IMR-90 (cell line): ENCODE measurements around the gene RING1. TPM values are rescaled to one million over a fixed set of nuclear protein-coding genes. Genes with fewer than 3 reads are reported as not detected.

ENCODE experiments used
- ATAC-seq: fragments of 200-7000 bp; cut with Tn5 transposase; 2 replicates; pipeline ENCODE4 v1.9.1; 2020; ENCODE audit warnings: low read depth, mild to moderate bottlenecking, moderate library complexity
- BruUV-seq: library from RNA; stranded (reverse); fragments of 400-500 nt; replicated peaks from 2 replicates; lab custom pipeline; 2021; lab: Mats Ljungman, UMichigan
- CTCF ChIA-PET: fragments of 300-600 bp; formaldehyde crosslinking; extraction: SDS; loops from one replicate; lab custom pipeline; 2021; ENCODE audit warnings: antibody characterized with exemption; lab: Yijun Ruan, JAX
- POLR2A ChIA-PET: fragments of 300-600 bp; sonication (Branson Sonifier 250); formaldehyde crosslinking; loops from one replicate; lab custom pipeline; 2022; ENCODE audit warnings: antibody characterized with exemption; ENCODE audit not compliant: unreplicated experiment; lab: Charles Lee
- DNase-seq: peaks from one replicate; pipeline ENCODE4 v3.0.0; 2013
- H2AFZ ChIP-seq: replicated peaks from 2 replicates; pipeline ENCODE3; 2013; ENCODE audit warnings: low read length, mild to moderate bottlenecking; ENCODE audit not compliant: poor library complexity
- H2AK5ac ChIP-seq: 2 replicates; pipeline ENCODE4 v1.6.1; 2013; ENCODE audit warnings: low read depth, low read length, inconsistent platforms
- H2AK9ac ChIP-seq: replicated peaks from 2 replicates; pipeline ENCODE3; 2013; ENCODE audit warnings: mild to moderate bottlenecking, low read depth, low read length, moderate library complexity; ENCODE audit not compliant: poor library complexity
- H2BK120ac ChIP-seq: 2 replicates; pipeline ENCODE4 v1.6.1; 2013; ENCODE audit warnings: low read depth, low read length, inconsistent platforms
- H2BK15ac ChIP-seq: 3 replicates; pipeline ENCODE4 v1.6.1; 2013; ENCODE audit warnings: low read depth, low read length, inconsistent platforms
- H2BK20ac ChIP-seq: 2 replicates; pipeline ENCODE4 v1.6.1; 2013; ENCODE audit warnings: low read depth, mild to moderate bottlenecking, inconsistent platforms, low read length, moderate library complexity
- H2BK5ac ChIP-seq: 2 replicates; pipeline ENCODE4 v1.6.1; 2013; ENCODE audit warnings: mild to moderate bottlenecking, low read depth, low read length, inconsistent platforms; ENCODE audit not compliant: poor library complexity, severe bottlenecking
- H3K14ac ChIP-seq: replicated peaks from 2 replicates; pipeline ENCODE4 v1.6.1; 2013; ENCODE audit warnings: low read depth, low read length, inconsistent platforms
- H3K18ac ChIP-seq: 2 replicates; pipeline ENCODE4 v1.6.1; 2013; ENCODE audit warnings: low read depth, low read length, control low read depth
- H3K23ac ChIP-seq: 2 replicates; pipeline ENCODE4 v1.6.1; 2013; ENCODE audit warnings: low read depth, low read length, inconsistent platforms
- H3K27ac ChIP-seq: 2 replicates; pipeline ENCODE4 v1.5.1; 2013; ENCODE audit warnings: mild to moderate bottlenecking, control low read depth, low read length; ENCODE audit not compliant: insufficient read depth
- H3K27me3 ChIP-seq: 2 replicates; pipeline ENCODE4 v1.6.1; 2013; ENCODE audit warnings: low read length; ENCODE audit not compliant: control insufficient read depth, insufficient read depth
- H3K36me3 ChIP-seq: 2 replicates; pipeline ENCODE4 v1.6.1; 2013; ENCODE audit warnings: low read length, mixed read lengths; ENCODE audit not compliant: control insufficient read depth, insufficient read depth
- H3K4ac ChIP-seq: 2 replicates; pipeline ENCODE4 v1.6.1; 2013; ENCODE audit warnings: low read depth, low read length, inconsistent platforms
- H3K4me1 ChIP-seq: 2 replicates; pipeline ENCODE4 v1.6.1; 2013; ENCODE audit warnings: low read length, mixed read lengths; ENCODE audit not compliant: control insufficient read depth, insufficient read depth
- H3K4me2 ChIP-seq: 2 replicates; pipeline ENCODE4 v1.6.1; 2013; ENCODE audit warnings: low read depth, mild to moderate bottlenecking, control low read depth, low read length, moderate library complexity
- H3K4me3 ChIP-seq: 2 replicates; pipeline ENCODE4 v1.5.1; 2013; ENCODE audit warnings: low read depth, mild to moderate bottlenecking, control low read depth, low read length, moderate library complexity; ENCODE audit not compliant: insufficient read depth
- H3K56ac ChIP-seq: 2 replicates; pipeline ENCODE4 v1.6.1; 2013; ENCODE audit warnings: low read length, inconsistent platforms; ENCODE audit not compliant: insufficient read depth; ENCODE audit errors: extremely low read depth
- H3K79me1 ChIP-seq, 2 experiments: 2 replicates each; pipeline ENCODE4 v1.6.1; 2013; ENCODE audit warnings: low read length in 2 of 2, inconsistent platforms in 1 of 2, low read depth in 1 of 2
- H3K9ac ChIP-seq: 2 replicates; pipeline ENCODE4 v1.6.1; 2013; ENCODE audit warnings: low read depth, low read length, control low read depth
- H3K9me1 ChIP-seq: 2 replicates; pipeline ENCODE4 v1.6.1; 2013; ENCODE audit warnings: low read length, inconsistent platforms; ENCODE audit not compliant: insufficient read depth
- H3K9me3 ChIP-seq: 2 replicates; pipeline ENCODE4 v1.6.1; 2013; ENCODE audit warnings: low read length; ENCODE audit not compliant: control insufficient read depth, insufficient read depth
- H4K20me1 ChIP-seq: 2 replicates; pipeline ENCODE4 v1.6.1; 2013; ENCODE audit warnings: low read length, inconsistent platforms; ENCODE audit not compliant: insufficient read depth
- H4K5ac ChIP-seq: 2 replicates; pipeline ENCODE4 v1.6.1; 2013; ENCODE audit warnings: mild to moderate bottlenecking, low read depth, low read length, control low read depth
- H4K8ac ChIP-seq, 2 experiments: 2 replicates each; pipeline ENCODE4 v1.6.1; 2013; ENCODE audit warnings: low read depth in 2 of 2, low read length in 2 of 2, control low read depth in 1 of 2, inconsistent platforms in 1 of 2
- H4K91ac ChIP-seq: 2 replicates; pipeline ENCODE4 v1.6.1; 2013; ENCODE audit warnings: low read depth, low read length, inconsistent platforms; ENCODE audit not compliant: insufficient read depth
- BHLHE40 ChIP-seq: fragments of 150-350 bp; IDR thresholded peaks from 2 replicates; pipeline ENCODE4 v1.6.1; 2016; ENCODE audit warnings: mild to moderate bottlenecking, low read depth, low read length
- CEBPB ChIP-seq: IDR thresholded peaks from 2 replicates; pipeline ENCODE4 v1.6.1; 2012; ENCODE audit warnings: low read depth, low read length, improper control_type of control experiment
- CHD1 ChIP-seq: IDR thresholded peaks from 2 replicates; pipeline ENCODE4 v1.6.1; 2012; ENCODE audit warnings: low read depth, low read length, improper control_type of control experiment
- CTCF ChIP-seq: conservative IDR thresholded peaks from 2 replicates; pipeline ENCODE4 v1.5.1; 2012; ENCODE audit warnings: mild to moderate bottlenecking, low read depth, low read length, improper control_type of control experiment
- ELK1 ChIP-seq: fragments of 150-350 bp; IDR thresholded peaks from 2 replicates; pipeline ENCODE4 v1.6.1; 2016; ENCODE audit warnings: low read depth, mild to moderate bottlenecking, low read length, moderate library complexity, borderline replicate concordance
- FOS ChIP-seq: fragments of 150-350 bp; IDR thresholded peaks from 2 replicates; pipeline ENCODE4 v1.6.1; 2016; ENCODE audit warnings: low read depth, low read length
- MAFK ChIP-seq: IDR thresholded peaks from 2 replicates; pipeline ENCODE4 v1.6.1; 2012; ENCODE audit warnings: low read depth, low read length, improper control_type of control experiment
- MAZ ChIP-seq: IDR thresholded peaks from 2 replicates; pipeline ENCODE4 v1.6.1; 2012; ENCODE audit warnings: low read depth, mild to moderate bottlenecking, low read length, improper control_type of control experiment, moderate library complexity, borderline replicate concordance
- MXI1 ChIP-seq: IDR thresholded peaks from 2 replicates; pipeline ENCODE4 v1.6.1; 2012; ENCODE audit warnings: low read depth, mild to moderate bottlenecking, low read length, moderate library complexity, borderline replicate concordance
- NFE2L2 ChIP-seq: fragments of 150-350 bp; IDR thresholded peaks from 2 replicates; pipeline ENCODE4 v1.6.1; 2016; ENCODE audit warnings: low read depth, mild to moderate bottlenecking, low read length
- POLR2A ChIP-seq: IDR thresholded peaks from 2 replicates; pipeline ENCODE4 v1.6.1; 2012; ENCODE audit warnings: mild to moderate bottlenecking, low read depth, low read length
- RAD21 ChIP-seq: IDR thresholded peaks from 2 replicates; pipeline ENCODE4 v1.6.1; 2012; ENCODE audit warnings: low read length, improper control_type of control experiment
- RCOR1 ChIP-seq: IDR thresholded peaks from 2 replicates; pipeline ENCODE4 v1.6.1; 2012; ENCODE audit warnings: mild to moderate bottlenecking, low read length, improper control_type of control experiment; ENCODE audit not compliant: insufficient replicate concordance
- RFX5 ChIP-seq: IDR thresholded peaks from 2 replicates; pipeline ENCODE4 v1.8.0; 2012; ENCODE audit warnings: low read depth, mild to moderate bottlenecking, low read length, moderate library complexity
- SMC3 ChIP-seq: fragments of 150-350 bp; IDR thresholded peaks from 2 replicates; pipeline ENCODE4 v1.6.1; 2016; ENCODE audit warnings: low read depth, mild to moderate bottlenecking, antibody characterized with exemption, low read length, moderate library complexity
- USF2 ChIP-seq: fragments of 150-350 bp; IDR thresholded peaks from 2 replicates; pipeline ENCODE4 v1.6.1; 2017; ENCODE audit warnings: mild to moderate bottlenecking, antibody characterized with exemption, low read length, low read depth
- WGBS, 2 experiments: methylation state at CpG; one replicate each; pipeline versions ENCODE4 v1.1.5 to v1.1.7; 2013; ENCODE audit warnings: missing lambda C conversion rate in 2 of 2; ENCODE audit not compliant: insufficient read length in 1 of 2; ENCODE audit errors: extremely low coverage in 2 of 2; 5-methylcytosine and 5-hydroxymethylcytosine counted together
- dilution Hi-C: fragments of 300-500 bp; cut with HindIII; formaldehyde crosslinking; loops from one replicate; pipeline ENCODE4 v1.14.3; 2018; ENCODE audit warnings: low sequenced_read_pairs; ENCODE audit not compliant: unreplicated experiment
- in situ Hi-C: fragments of 300-500 bp; cut with MboI; formaldehyde crosslinking; loops from 3 replicates; pipeline ENCODE4 v1.14.3; 2019; ENCODE audit warnings: low sequenced_read_pairs, inconsistent platforms, mixed read lengths
- intact Hi-C: fragments of 100-400 bp; cut with micrococcal nuclease; formaldehyde crosslinking; loops from 2 replicates; pipeline ENCODE4 v1.10.0; 2022
- polyA plus RNA-seq, 3 experiments: library from polyadenylated mRNA; depleted of rRNA; stranded (reverse); fragments of >200 nt; gene quantifications; 2 replicates each; pipeline ENCODE4 v1.2.3, GENCODE V29; 2012; ENCODE audit warnings: low replicate concordance in 1 of 3
- total RNA-seq: library from RNA; depleted of rRNA; stranded (reverse); fragments of >200 nt; gene quantifications from 2 replicates; pipeline ENCODE4 v1.2.3, GENCODE V29; 2012

Gene RING1
- total and polyA plus RNA-seq, 2 of the 4 experiments (the other 2 are of a cell fraction), result 14.9 to 40.8 TPM

- Histone ChIP-seq H3K9ac (no peak overlapping the region), H3K4me3 (no peak overlapping the region), H3K4me2 (no peak overlapping the region), H3K14ac (no peak overlapping the region), H2AK5ac (no peak overlapping the region), H3K9me1 (no peaks in the 10 kb centered on the region), H4K8ac (no peak overlapping the region), H2BK5ac (no peak overlapping the region), H3K23ac (no peak overlapping the region), H3K27ac (no peak overlapping the region), H3K27me3 (peaks cover 56% of the 10 kb centered on the region), H3K4me1 (peaks cover 2% of the 10 kb centered on the region; the same call in 1 of the 2 replicates), H4K91ac (no peak overlapping the region), H3K9me3 (no peaks in the 10 kb centered on the region), H2BK20ac (no peak overlapping the region), H3K36me3 (peaks cover 3% of the 10 kb centered on the region; the same call in 1 of the 2 replicates), H2BK120ac (no peak overlapping the region), H3K56ac (no peak overlapping the region), H2BK15ac (no peak overlapping the region), H2AK9ac (no peak overlapping the region), H3K79me1 (no peaks in the 10 kb centered on the region), H2AFZ (peak overlapping the region; percentile 58), H4K5ac (no peak overlapping the region), H3K18ac (no peak overlapping the region), H3K4ac (no peak overlapping the region), H4K20me1 (no peaks in the 10 kb centered on the region)
- ChIA-PET POLR2A (interaction anchor here (1.2 kb wide), 1 partner anchor 10 kb away, joined by 3 read pairs; no protein-coding TSS in a partner anchor), CTCF (no interaction called here)
- no peak for DNase-seq
- dilution Hi-C loops, result no loop called here
- in situ Hi-C loops, result no loop called here
- TF ChIP-seq CEBPB (no peak), RCOR1 (no peak), MXI1 (no peak), MAZ (no peak), CTCF (no peak), RFX5 (no peak), POLR2A (no peak), BHLHE40 (no peak), CHD1 (no peak), MAFK (no peak), ELK1 (no peak), FOS (no peak), USF2 (no peak), RAD21 (no peak), SMC3 (no peak), NFE2L2 (no peak)
- WGBS, 2 experiments, result 89% methylated on average over 3 of the region's 8 CpGs; no CpG with 5 or more reads in 1 of the 2 experiments
- no TSS peak for BruUV-seq
- no peak for ATAC-seq
- intact Hi-C loops, result no loop called here
Measured at GRCh38 chr6:33189164-33189563, 19.1 kb upstream of the RING1 start.
